Glutamatergic neuron (in vitro differentiated cells): ENCODE data around the gene PTPRN2. TPM values are rescaled to one million over a fixed set of nuclear protein-coding genes. Genes with fewer than 3 reads are reported as not detected.

ENCODE experiments used
- DNase-seq: peaks from one replicate; pipeline ENCODE4 v3.0.0; 2022
- H3K27ac Mint-ChIP-seq: one replicate; pipeline ENCODE4 v1.8.0; 2020; ENCODE audit warnings: mild to moderate bottlenecking, mixed read lengths, inconsistent platforms; ENCODE audit not compliant: unreplicated experiment
- H3K27me3 Mint-ChIP-seq: one replicate; pipeline ENCODE4 v1.8.0; 2020; ENCODE audit warnings: mild to moderate bottlenecking, moderate library complexity, mixed read lengths, inconsistent platforms; ENCODE audit not compliant: unreplicated experiment
- H3K36me3 Mint-ChIP-seq: one replicate; pipeline ENCODE4 v1.8.0; 2020; ENCODE audit warnings: mild to moderate bottlenecking, mixed read lengths, inconsistent platforms; ENCODE audit not compliant: unreplicated experiment
- H3K4me1 Mint-ChIP-seq: one replicate; pipeline ENCODE4 v1.8.0; 2020; ENCODE audit warnings: mild to moderate bottlenecking, low read depth, mixed read lengths, inconsistent platforms; ENCODE audit not compliant: unreplicated experiment
- H3K4me3 Mint-ChIP-seq: one replicate; pipeline ENCODE4 v1.8.0; 2020; ENCODE audit warnings: mild to moderate bottlenecking, mixed read lengths, inconsistent platforms; ENCODE audit not compliant: unreplicated experiment
- H3K9me3 Mint-ChIP-seq: one replicate; pipeline ENCODE4 v1.8.0; 2020; ENCODE audit warnings: mild to moderate bottlenecking, moderate library complexity, mixed read lengths, inconsistent platforms; ENCODE audit not compliant: unreplicated experiment
- total RNA-seq: library from RNA; stranded (reverse); fragmentation: NEBNext Ultra II Directional; extraction: Animal tissue kit (Norgen Biotek cat#: 25700); gene quantifications from one replicate; pipeline ENCODE4 v1.2.1, GENCODE V29; 2021; ENCODE audit not compliant: unreplicated experiment
- TF ChIP-seq, protein P1 (sequence below): fragments of 200-600 bp; sonication (generic); IDR thresholded peaks from one replicate; pipeline ENCODE4 v1.5.0; 2021; ENCODE audit not compliant: partially characterized antibody, unreplicated experiment

Gene PTPRN2
- total RNA-seq, 1 donor from 2014 or later, result 49.0 TPM

DNA sequence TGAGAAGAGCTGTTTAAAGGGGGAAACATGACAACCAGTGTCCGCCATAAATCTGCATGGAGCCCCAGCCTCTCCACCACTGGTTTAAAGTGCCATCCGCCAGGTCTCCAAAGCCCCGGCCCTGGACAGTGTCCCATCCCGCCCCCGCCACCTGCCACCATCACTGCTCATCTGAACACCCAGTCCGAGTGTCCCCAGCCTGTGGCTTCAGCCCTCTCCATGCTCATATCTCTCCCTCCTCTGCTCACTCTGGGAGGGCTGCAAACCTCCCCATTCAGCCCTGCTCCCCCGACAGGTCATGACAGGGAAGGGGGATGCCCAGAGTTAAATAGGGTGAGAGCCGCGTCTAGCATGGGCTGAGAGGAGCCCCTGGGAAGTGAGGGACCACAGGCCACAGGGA lies 984.6 kb downstream of the PTPRN2 start:
- Mint-ChIP-seq H3K4me3 (no peak overlapping the region), H3K27me3 (peaks cover 6% of the 10 kb centered on the region), H3K9me3 (peaks cover 9% of the 10 kb centered on the region), H3K4me1 (no peaks in the 10 kb centered on the region), H3K36me3 (peaks cover 9% of the 10 kb centered on the region), H3K27ac (no peak overlapping the region)
- DNase-seq, result no peak
- TF ChIP-seq, protein P1, sequence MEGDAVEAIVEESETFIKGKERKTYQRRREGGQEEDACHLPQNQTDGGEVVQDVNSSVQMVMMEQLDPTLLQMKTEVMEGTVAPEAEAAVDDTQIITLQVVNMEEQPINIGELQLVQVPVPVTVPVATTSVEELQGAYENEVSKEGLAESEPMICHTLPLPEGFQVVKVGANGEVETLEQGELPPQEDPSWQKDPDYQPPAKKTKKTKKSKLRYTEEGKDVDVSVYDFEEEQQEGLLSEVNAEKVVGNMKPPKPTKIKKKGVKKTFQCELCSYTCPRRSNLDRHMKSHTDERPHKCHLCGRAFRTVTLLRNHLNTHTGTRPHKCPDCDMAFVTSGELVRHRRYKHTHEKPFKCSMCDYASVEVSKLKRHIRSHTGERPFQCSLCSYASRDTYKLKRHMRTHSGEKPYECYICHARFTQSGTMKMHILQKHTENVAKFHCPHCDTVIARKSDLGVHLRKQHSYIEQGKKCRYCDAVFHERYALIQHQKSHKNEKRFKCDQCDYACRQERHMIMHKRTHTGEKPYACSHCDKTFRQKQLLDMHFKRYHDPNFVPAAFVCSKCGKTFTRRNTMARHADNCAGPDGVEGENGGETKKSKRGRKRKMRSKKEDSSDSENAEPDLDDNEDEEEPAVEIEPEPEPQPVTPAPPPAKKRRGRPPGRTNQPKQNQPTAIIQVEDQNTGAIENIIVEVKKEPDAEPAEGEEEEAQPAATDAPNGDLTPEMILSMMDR, result no peak

GRCh38 chr7:157602581-157602980 lies 985.0 kb downstream of the PTPRN2 start:
- no peak for DNase-seq
- no peak overlapping the region for H3K4me3 Mint-ChIP-seq
- peaks cover 6% of the 10 kb centered on the region for H3K27me3 Mint-ChIP-seq
- TF ChIP-seq, protein P1, result no peak
- peaks cover 9% of the 10 kb centered on the region for H3K9me3 Mint-ChIP-seq
- H3K27ac Mint-ChIP-seq, result no peak overlapping the region
- H3K4me1 Mint-ChIP-seq, result no peaks in the 10 kb centered on the region
- H3K36me3 Mint-ChIP-seq, result peaks cover 9% of the 10 kb centered on the region

- Mint-ChIP-seq H3K9me3 (peaks cover 9% of the 10 kb centered on the region), H3K27me3 (peaks cover 8% of the 10 kb centered on the region), H3K4me3 (no peak overlapping the region), H3K27ac (no peak overlapping the region), H3K4me1 (no peaks in the 10 kb centered on the region), H3K36me3 (peaks cover 9% of the 10 kb centered on the region)
- TF ChIP-seq, protein P1, result no peak
- DNase-seq, result no peak
Observed at GRCh38 chr7:157602156-157602555, 985.5 kb downstream of the PTPRN2 start.

- no peak overlapping the region for H3K27ac Mint-ChIP-seq
- no peak for DNase-seq
- H3K4me1 Mint-ChIP-seq, result no peaks in the 10 kb centered on the region
- peaks cover 7% of the 10 kb centered on the region for H3K9me3 Mint-ChIP-seq
- H3K36me3 Mint-ChIP-seq, result peaks cover 5% of the 10 kb centered on the region
- H3K4me3 Mint-ChIP-seq, result no peak overlapping the region
- TF ChIP-seq, protein P1, result no peak
- H3K27me3 Mint-ChIP-seq, result peaks cover 7% of the 10 kb centered on the region
Observed at GRCh38 chr7:157601530-157601929, 986.1 kb downstream of the PTPRN2 start.

DNA sequence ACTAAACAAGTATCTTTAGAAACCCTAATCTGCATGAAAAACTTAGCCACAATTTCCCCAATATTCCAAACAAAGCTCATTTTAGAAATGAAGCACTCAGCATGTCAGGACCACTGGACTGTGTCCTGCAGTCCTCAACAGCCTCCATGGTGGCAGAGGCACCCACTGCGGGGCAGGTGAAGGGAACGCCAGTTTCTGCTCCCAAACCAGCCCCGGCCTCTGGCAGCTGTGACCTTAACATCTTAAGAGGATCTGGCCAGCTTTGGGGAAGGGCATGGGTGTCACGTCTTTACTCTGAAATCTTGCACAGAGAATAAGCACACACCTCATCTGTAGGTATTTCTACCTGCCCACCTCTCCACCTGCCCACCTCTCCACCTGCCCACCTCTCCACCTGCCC lies 988.1 kb downstream of the PTPRN2 start:
- no peak overlapping the region for H3K4me3 Mint-ChIP-seq
- TF ChIP-seq, protein P1, result no peak
- H3K27ac Mint-ChIP-seq, result no peak overlapping the region
- no peaks in the 10 kb centered on the region for H3K4me1 Mint-ChIP-seq
- H3K27me3 Mint-ChIP-seq, result peaks cover 10% of the 10 kb centered on the region
- peaks cover 11% of the 10 kb centered on the region for H3K9me3 Mint-ChIP-seq
- no peak for DNase-seq
- peaks cover 3% of the 10 kb centered on the region for H3K36me3 Mint-ChIP-seq
